OCI-LY1 (cell line): ENCODE measurements around the gene IFNGR1.
"Not testable (repeated sequence)": the region's sequence is repeated elsewhere in the genome, so short reads cannot be mapped to it uniquely, and the experiment has no call there.

ENCODE experiments used
- H2AFZ ChIP-seq: fragments of 200-600 bp; sonication (generic), shearing (Covaris generic); 2 replicates; pipeline ENCODE4 v1.6.0; 2014; ENCODE audit warnings: antibody characterized with exemption, mild to moderate bottlenecking, low read length
- H3F3A ChIP-seq: fragments of 200-600 bp; sonication (generic), shearing (Covaris generic); 2 replicates; pipeline ENCODE4 v1.6.0; 2014; ENCODE audit warnings: mild to moderate bottlenecking, antibody characterized with exemption, low read length, moderate library complexity; ENCODE audit not compliant: insufficient read depth
- H3K27ac ChIP-seq: fragments of 200-600 bp; sonication (generic); 2 replicates; pipeline ENCODE4 v1.5.1; 2014; ENCODE audit warnings: low read length, mixed run types, mild to moderate bottlenecking, low read depth; ENCODE audit not compliant: poor library complexity, severe bottlenecking
- H3K27me3 ChIP-seq: fragments of 200-600 bp; sonication (generic); 2 replicates; pipeline ENCODE4 v1.6.0; 2014; ENCODE audit warnings: antibody characterized with exemption, mild to moderate bottlenecking, low read length, moderate library complexity; ENCODE audit not compliant: insufficient read depth
- H3K36me3 ChIP-seq: fragments of 200-600 bp; sonication (generic); 2 replicates; pipeline ENCODE4 v1.6.1; 2014; ENCODE audit warnings: mild to moderate bottlenecking, antibody characterized with exemption, low read length, moderate library complexity, mixed read lengths; ENCODE audit not compliant: insufficient read depth
- H3K4me1 ChIP-seq: fragments of 200-600 bp; sonication (generic); 2 replicates; pipeline ENCODE4 v1.5.1; 2014; ENCODE audit warnings: mild to moderate bottlenecking, low read length, moderate library complexity; ENCODE audit not compliant: insufficient read depth, severe bottlenecking
- H3K4me2 ChIP-seq: fragments of 200-600 bp; sonication (generic), shearing (Covaris generic); 2 replicates; pipeline ENCODE4 v1.6.1; 2014; ENCODE audit warnings: low read length
- H3K4me3 ChIP-seq: fragments of 200-600 bp; sonication (generic); 2 replicates; pipeline ENCODE4 v1.5.1; 2014; ENCODE audit warnings: low read length, low read depth, mild to moderate bottlenecking, mixed read lengths; ENCODE audit not compliant: poor library complexity, severe bottlenecking
- H3K79me2 ChIP-seq: fragments of 200-600 bp; shearing (Covaris generic); 2 replicates; pipeline ENCODE4 v1.6.1; 2016; ENCODE audit warnings: mixed run types, low read length, mixed read lengths; ENCODE audit not compliant: insufficient read depth
- H3K9ac ChIP-seq: fragments of 200-600 bp; sonication (generic), shearing (Covaris generic); 2 replicates; pipeline ENCODE4 v1.6.1; 2014; ENCODE audit warnings: mild to moderate bottlenecking, low read length, mixed read lengths
- H3K9me2 ChIP-seq: fragments of 200-600 bp; sonication (generic), shearing (Covaris generic); 2 replicates; pipeline ENCODE4 v1.6.1; 2014; ENCODE audit warnings: low read depth, mild to moderate bottlenecking, low read length, mixed read lengths
- H3K9me3 ChIP-seq: fragments of 200-600 bp; shearing (Covaris generic); 2 replicates; pipeline ENCODE4 v1.6.1; 2014; ENCODE audit warnings: low read length, mixed read lengths
- H4K20me1 ChIP-seq: fragments of 200-600 bp; sonication (generic), shearing (Covaris generic); 2 replicates; pipeline ENCODE4 v1.6.0; 2016; ENCODE audit warnings: mild to moderate bottlenecking, low read length; ENCODE audit not compliant: insufficient read depth
- CTCF ChIP-seq: fragments of 200-600 bp; sonication (generic), shearing (Covaris generic); IDR thresholded peaks from 2 replicates; pipeline ENCODE4 v1.5.1; 2017; ENCODE audit warnings: mild to moderate bottlenecking, antibody characterized with exemption, low read length, moderate library complexity, mixed read lengths
- EZH2 ChIP-seq: fragments of 200-600 bp; sonication (generic), shearing (Covaris generic); IDR thresholded peaks from 2 replicates; pipeline ENCODE4 v1.8.0; 2017; ENCODE audit warnings: borderline replicate concordance, mixed run types, mild to moderate bottlenecking, antibody characterized with exemption, low read length, moderate library complexity, mixed read lengths

Gene IFNGR1

GRCh38 chr6:137258170-137258569 is 39.0 kb upstream of the IFNGR1 start:
- Histone ChIP-seq H3K79me2 (no peaks in the 10 kb centered on the region), H3K4me2 (no peak overlapping the region), H3K27me3 (no peaks in the 10 kb centered on the region), H3K9me2 (no peaks in the 10 kb centered on the region), H3K27ac (no peak overlapping the region), H2AFZ (no peak overlapping the region), H3K36me3 (no peaks in the 10 kb centered on the region), H3F3A (0 out of 2 replicates have a peak, but pooled peaks cover 2% of the 10 kb centered on the region), H3K9me3 (no peaks in the 10 kb centered on the region), H3K4me1 (no peaks in the 10 kb centered on the region), H3K9ac (no peak overlapping the region), H3K4me3 (no peak overlapping the region), H4K20me1 (no peaks in the 10 kb centered on the region)
- TF ChIP-seq EZH2 (no peak), CTCF (no peak)

DNA sequence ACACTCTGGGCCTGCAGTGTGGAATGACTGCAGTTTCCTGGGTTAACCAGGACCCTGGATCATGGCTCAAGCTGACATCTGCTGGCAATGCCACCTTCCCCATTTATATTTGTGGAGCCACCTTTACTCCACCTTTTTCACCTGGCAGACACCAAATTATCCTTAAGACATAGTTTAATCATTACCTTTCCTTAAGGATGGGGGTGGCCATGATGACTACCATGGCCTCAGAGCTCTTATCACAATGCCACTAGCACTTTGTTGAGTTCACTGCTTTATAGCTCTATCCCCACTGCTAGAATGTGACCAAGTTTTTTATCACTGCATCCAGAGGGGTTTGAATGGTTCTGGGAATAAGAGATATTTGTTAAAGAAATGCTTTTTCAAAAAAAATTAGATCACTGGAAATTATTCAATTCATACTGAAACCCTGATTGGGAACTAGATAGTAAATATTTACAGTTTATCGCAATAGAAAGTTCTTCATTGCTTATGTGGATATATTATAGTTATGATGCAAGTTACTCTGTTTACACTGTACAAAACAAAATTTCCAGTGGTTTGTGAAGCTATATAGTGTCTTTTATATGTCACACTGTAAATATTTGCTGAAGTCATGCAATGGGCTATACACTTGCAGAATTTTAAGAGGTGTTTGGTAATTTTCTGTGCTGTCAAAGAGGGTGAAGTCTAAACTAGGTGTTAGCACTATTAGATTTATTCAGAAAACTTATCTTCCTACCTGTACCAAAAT is 37.3 kb upstream of the IFNGR1 start:
- no peak overlapping the region for H3K9ac ChIP-seq
- H3K27ac ChIP-seq = no peak overlapping the region
- H3K9me2 ChIP-seq = no peaks in the 10 kb centered on the region
- H4K20me1 ChIP-seq = no peaks in the 10 kb centered on the region
- no peak overlapping the region for H3K4me2 ChIP-seq
- H3K36me3 ChIP-seq = no peaks in the 10 kb centered on the region
- H3F3A ChIP-seq = no peaks in the 10 kb centered on the region
- H3K27me3 ChIP-seq = no peaks in the 10 kb centered on the region
- no peak overlapping the region for H2AFZ ChIP-seq
- no peaks in the 10 kb centered on the region for H3K79me2 ChIP-seq
- TF ChIP-seq CTCF = no peak
- TF ChIP-seq EZH2 = no peak
- H3K4me3 ChIP-seq = no peak overlapping the region
- H3K9me3 ChIP-seq = no peaks in the 10 kb centered on the region
- no peaks in the 10 kb centered on the region for H3K4me1 ChIP-seq

GRCh38 chr6:137254966-137255365 is 35.8 kb upstream of the IFNGR1 start:
- no peaks in the 10 kb centered on the region for H3K9me2 ChIP-seq
- no peak overlapping the region for H3K27ac ChIP-seq
- no peak overlapping the region for H3K4me3 ChIP-seq
- no peaks in the 10 kb centered on the region for H3K9me3 ChIP-seq
- no peaks in the 10 kb centered on the region for H3K79me2 ChIP-seq
- H2AFZ ChIP-seq = no peak overlapping the region
- no peaks in the 10 kb centered on the region for H3K27me3 ChIP-seq
- no peaks in the 10 kb centered on the region for H3K4me1 ChIP-seq
- H3K9ac ChIP-seq = no peak overlapping the region
- no peaks in the 10 kb centered on the region for H4K20me1 ChIP-seq
- no peaks in the 10 kb centered on the region for H3F3A ChIP-seq
- TF ChIP-seq EZH2 (no peak), CTCF (no peak)
- H3K4me2 ChIP-seq = no peak overlapping the region
- no peaks in the 10 kb centered on the region for H3K36me3 ChIP-seq

GRCh38 chr6:137254430-137254829 is 35.2 kb upstream of the IFNGR1 start:
- not testable (repeated sequence) for H3K9me2 ChIP-seq, H3K27ac ChIP-seq, H3K4me3 ChIP-seq, H2AFZ ChIP-seq, H3K9me3 ChIP-seq, H3K4me2 ChIP-seq, H3K27me3 ChIP-seq, H3K9ac ChIP-seq, H4K20me1 ChIP-seq, H3F3A ChIP-seq, H3K79me2 ChIP-seq, H3K4me1 ChIP-seq, H3K36me3 ChIP-seq
